Measurements from ENCODE around the gene AGL.

DNA sequence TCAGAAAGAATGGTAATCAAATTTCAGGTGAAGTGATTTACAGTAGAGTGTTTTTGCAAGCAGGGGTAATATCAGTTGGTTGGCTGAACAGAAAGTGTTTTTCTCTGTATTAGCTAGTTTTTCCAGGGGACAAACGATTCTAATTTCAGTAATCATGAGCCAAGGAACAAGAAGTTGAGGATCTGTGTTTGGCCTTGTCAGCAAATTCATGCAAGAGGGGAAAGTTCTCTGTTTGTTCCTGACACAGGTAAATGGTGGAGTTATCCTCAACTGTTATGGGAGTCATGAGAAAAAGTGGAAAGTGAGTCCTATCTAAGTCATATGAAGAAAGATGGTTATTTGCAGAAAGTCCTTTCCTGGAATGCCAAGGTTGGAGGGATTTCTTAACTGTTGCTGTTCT, 95.0 kb downstream of the AGL start:
- TF ChIP-seq, protein P1, sequence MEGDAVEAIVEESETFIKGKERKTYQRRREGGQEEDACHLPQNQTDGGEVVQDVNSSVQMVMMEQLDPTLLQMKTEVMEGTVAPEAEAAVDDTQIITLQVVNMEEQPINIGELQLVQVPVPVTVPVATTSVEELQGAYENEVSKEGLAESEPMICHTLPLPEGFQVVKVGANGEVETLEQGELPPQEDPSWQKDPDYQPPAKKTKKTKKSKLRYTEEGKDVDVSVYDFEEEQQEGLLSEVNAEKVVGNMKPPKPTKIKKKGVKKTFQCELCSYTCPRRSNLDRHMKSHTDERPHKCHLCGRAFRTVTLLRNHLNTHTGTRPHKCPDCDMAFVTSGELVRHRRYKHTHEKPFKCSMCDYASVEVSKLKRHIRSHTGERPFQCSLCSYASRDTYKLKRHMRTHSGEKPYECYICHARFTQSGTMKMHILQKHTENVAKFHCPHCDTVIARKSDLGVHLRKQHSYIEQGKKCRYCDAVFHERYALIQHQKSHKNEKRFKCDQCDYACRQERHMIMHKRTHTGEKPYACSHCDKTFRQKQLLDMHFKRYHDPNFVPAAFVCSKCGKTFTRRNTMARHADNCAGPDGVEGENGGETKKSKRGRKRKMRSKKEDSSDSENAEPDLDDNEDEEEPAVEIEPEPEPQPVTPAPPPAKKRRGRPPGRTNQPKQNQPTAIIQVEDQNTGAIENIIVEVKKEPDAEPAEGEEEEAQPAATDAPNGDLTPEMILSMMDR (IDR thresholded peaks at IDR 0.05; ENCODE audit: low read length) = no peak
- no peak for TF ChIP-seq EZH2 (optimal IDR thresholded peaks at IDR 0.05; ENCODE audit: low read depth, low read length)
- TF ChIP-seq EZH2phosphoT487 (IDR thresholded peaks at IDR 0.05; ENCODE audit: low read length) = no peak
